Right hindlimb (tissue), 1 donor: ENCODE results near the gene KDELR1.
A peak's percentile ranks its signal among the peaks of the same experiment; 100 is the strongest.

Experiments
- DNase-seq: peaks from one replicate; pipeline ENCODE4 v3.0.0-alpha.2; 2018

Gene KDELR1

GRCh38 chr19:48370955-48371354, 20.4 kb downstream of the KDELR1 start:
- no peak for DNase-seq

- no peak for DNase-seq
Measured at GRCh38 chr19:48368936-48369335, 22.4 kb downstream of the KDELR1 start.

- no peak for DNase-seq
Measured at GRCh38 chr19:48367855-48368254, 23.5 kb downstream of the KDELR1 start.

- no peak for DNase-seq
Measured at GRCh38 chr19:48365602-48366001, 25.7 kb downstream of the KDELR1 start.

GRCh38 chr19:48364598-48365348, 26.6 kb downstream of the KDELR1 start:
- no peak for DNase-seq

- peak; percentile 100 for DNase-seq
Measured at GRCh38 chr19:48363810-48364597, 27.3 kb downstream of the KDELR1 start, which contains the start of the genes SYNGR4 and TMEM143. Gene SYNGR4, plus strand, starts transcription at chr19:48364367. Its CDS starts 1,476 bp downstream, at chr19:48365843. Gene TMEM143, minus strand, starts transcription at chr19:48363940. Its CDS starts 20 bp downstream, at chr19:48363920.

GRCh38 chr19:48363500-48363809, 27.9 kb downstream of the KDELR1 start:
- no peak for DNase-seq

- DNase-seq = peak; percentile 96
Measured at GRCh38 chr19:48362716-48363499, 28.4 kb downstream of the KDELR1 start.

- DNase-seq = no peak
Measured at GRCh38 chr19:48361912-48362311, 29.4 kb downstream of the KDELR1 start.

GRCh38 chr19:48359123-48359522, 32.2 kb downstream of the KDELR1 start:
- no peak for DNase-seq

- no peak for DNase-seq
Measured at GRCh38 chr19:48355365-48355954, 35.9 kb downstream of the KDELR1 start.

- no peak for DNase-seq
Measured at GRCh38 chr19:48354332-48354992, 36.9 kb downstream of the KDELR1 start.

GRCh38 chr19:48353677-48354076, 37.7 kb downstream of the KDELR1 start:
- no peak for DNase-seq

- peak; percentile 65 for DNase-seq
Measured at GRCh38 chr19:48351341-48351752, 40.0 kb downstream of the KDELR1 start.

- DNase-seq = no peak
Measured at GRCh38 chr19:48350856-48351255, 40.5 kb downstream of the KDELR1 start.

GRCh38 chr19:48348737-48349136, 42.6 kb downstream of the KDELR1 start:
- no peak for DNase-seq

- no peak for DNase-seq
Measured at GRCh38 chr19:48348045-48348444, 43.3 kb downstream of the KDELR1 start.

- DNase-seq = no peak
Measured at GRCh38 chr19:48346191-48346590, 45.2 kb downstream of the KDELR1 start.

- DNase-seq = no peak
Measured at GRCh38 chr19:48344892-48345291, 46.5 kb downstream of the KDELR1 start.

GRCh38 chr19:48342841-48343540, 48.4 kb downstream of the KDELR1 start:
- DNase-seq = no peak

GRCh38 chr19:48342414-48342738, 49.0 kb downstream of the KDELR1 start:
- no peak for DNase-seq
